ENCODE measurements around the gene RASAL1. TPM values are rescaled to one million over a fixed set of nuclear protein-coding genes. Genes with fewer than 3 reads are reported as not detected.

Gene RASAL1
- total RNA-seq, 1 experiment from 2014 or later, result 85.9 TPM

DNA sequence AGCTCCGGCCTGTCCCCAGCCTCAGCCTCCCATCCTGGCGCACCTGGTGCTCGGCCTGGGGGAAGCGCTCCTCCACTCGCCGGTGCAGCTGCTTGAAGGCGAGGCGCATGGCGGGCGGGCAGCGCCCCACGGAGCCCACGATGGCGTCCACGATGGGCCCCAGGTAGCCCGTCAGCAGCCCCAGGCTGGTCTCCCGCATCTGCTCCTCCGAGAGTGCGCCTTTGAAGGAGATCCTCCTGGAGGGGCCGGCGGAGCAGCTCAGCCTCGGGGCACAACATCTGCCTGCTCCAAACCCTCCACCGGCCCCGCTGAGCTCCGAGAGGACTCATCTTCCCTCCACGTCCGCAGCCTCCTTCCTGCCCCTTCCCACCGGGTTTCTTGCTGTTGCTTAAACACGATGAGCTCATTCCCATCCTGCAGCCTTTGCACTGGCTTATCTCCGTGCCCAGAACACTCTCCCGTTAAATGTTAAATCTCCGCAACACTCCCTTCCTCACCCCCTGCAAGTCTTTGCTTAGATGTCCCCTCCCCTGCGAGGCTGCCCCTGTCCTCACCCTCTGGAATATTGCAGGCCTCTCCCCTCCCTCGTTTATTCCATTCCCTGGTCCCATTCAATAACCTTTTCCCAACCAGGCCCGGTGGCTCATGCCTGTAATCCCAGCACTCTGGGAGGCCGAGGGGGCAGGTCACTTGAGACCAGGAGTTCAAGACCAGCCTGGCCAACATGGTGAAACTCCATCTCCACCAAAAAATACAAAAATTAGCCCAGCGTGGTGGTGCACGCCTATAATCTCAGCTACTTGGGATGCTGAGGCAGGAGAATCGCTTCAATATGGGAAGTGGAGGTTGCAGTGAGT lies 23.3 kb downstream of the RASAL1 start:
- H3K36me3 Mint-ChIP-seq (ENCODE audit: insufficient read depth, unreplicated experiment), result peaks cover 73% of the 10 kb centered on the region
- no peak for DNase-seq
- no TSS peak for BruUV-seq (replicated peaks)
- intact Hi-C loops (cut with micrococcal nuclease; ENCODE audit: unreplicated experiment), result no loop called here
- no peaks in the 10 kb centered on the region for H3K27me3 Mint-ChIP-seq (ENCODE audit: unreplicated experiment)
- CTCF ChIA-PET, result no interaction called here
- TF ChIP-seq, protein P1, sequence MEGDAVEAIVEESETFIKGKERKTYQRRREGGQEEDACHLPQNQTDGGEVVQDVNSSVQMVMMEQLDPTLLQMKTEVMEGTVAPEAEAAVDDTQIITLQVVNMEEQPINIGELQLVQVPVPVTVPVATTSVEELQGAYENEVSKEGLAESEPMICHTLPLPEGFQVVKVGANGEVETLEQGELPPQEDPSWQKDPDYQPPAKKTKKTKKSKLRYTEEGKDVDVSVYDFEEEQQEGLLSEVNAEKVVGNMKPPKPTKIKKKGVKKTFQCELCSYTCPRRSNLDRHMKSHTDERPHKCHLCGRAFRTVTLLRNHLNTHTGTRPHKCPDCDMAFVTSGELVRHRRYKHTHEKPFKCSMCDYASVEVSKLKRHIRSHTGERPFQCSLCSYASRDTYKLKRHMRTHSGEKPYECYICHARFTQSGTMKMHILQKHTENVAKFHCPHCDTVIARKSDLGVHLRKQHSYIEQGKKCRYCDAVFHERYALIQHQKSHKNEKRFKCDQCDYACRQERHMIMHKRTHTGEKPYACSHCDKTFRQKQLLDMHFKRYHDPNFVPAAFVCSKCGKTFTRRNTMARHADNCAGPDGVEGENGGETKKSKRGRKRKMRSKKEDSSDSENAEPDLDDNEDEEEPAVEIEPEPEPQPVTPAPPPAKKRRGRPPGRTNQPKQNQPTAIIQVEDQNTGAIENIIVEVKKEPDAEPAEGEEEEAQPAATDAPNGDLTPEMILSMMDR (IDR thresholded peaks at IDR 0.05; ENCODE audit: unreplicated experiment), result no peak
- H3K4me1 Mint-ChIP-seq (ENCODE audit: low read depth, unreplicated experiment), result no peaks in the 10 kb centered on the region
- H3K4me3 Mint-ChIP-seq (ENCODE audit: low read depth, unreplicated experiment), result no peak overlapping the region
- no peaks in the 10 kb centered on the region for H3K9me3 Mint-ChIP-seq (ENCODE audit: low read depth, unreplicated experiment)
- H3K27ac Mint-ChIP-seq (ENCODE audit: unreplicated experiment), result no peak overlapping the region

DNA sequence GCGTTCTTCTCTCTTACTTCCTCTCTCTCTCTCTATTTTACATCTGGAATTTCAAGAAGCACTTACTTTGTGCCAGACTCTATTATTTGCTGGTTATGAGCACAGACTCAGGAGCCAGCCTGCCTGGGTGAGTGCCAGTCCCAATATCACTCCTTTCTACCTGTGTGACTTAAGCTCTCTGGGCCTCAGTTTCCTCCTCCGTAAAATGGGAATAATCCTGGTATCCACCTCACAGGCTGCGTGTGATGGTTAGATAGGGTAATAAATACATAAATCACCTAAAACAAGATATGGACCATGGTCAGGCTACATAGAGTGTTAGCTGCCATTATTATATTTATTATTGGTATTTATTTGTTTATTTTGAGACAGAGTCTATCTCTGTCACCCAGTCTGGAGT lies 24.3 kb downstream of the RASAL1 start:
- intact Hi-C loops (cut with micrococcal nuclease; ENCODE audit: unreplicated experiment), result no loop called here
- no TSS peak for BruUV-seq (replicated peaks)
- TF ChIP-seq, protein P1 (IDR thresholded peaks at IDR 0.05; ENCODE audit: unreplicated experiment), result no peak

DNA sequence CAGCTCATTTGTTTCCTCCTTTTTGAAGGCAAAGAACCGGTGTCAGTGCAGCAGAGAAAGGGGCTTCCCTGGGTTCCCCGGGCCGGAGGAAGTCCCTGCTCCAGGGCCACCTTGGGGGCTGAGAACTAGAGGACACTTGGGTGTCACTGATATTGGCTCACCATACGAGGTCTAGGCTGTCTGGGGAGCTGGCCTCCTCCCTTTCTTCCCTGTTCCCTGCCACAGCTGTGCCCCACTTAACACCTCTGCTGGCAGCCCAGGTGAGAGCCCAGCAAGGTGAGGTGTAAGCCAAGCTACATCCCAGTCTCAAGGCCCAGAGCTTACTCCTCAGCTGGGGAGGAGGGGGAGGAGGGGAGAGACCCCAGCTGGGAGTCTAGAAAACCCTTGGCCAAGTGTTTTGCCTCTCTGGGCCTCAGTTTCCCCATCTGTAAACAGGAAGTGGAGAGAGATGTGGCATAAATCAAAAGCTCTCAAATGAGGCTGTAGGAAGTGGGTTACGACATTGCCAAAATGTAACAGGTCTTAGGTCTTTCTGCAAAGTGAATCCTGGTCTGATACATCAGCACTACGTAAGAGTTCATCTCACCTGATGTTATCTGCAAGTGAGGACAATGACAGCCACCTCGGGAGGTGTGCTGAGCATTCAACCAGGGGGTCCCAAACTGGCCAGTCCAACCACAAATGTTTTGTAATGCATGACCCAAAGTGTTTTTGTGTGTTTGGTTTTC lies 25.5 kb downstream of the RASAL1 start:
- TF ChIP-seq, protein P1 (IDR thresholded peaks at IDR 0.05; ENCODE audit: unreplicated experiment), result no peak
- Mint-ChIP-seq H3K9me3 (ENCODE audit: low read depth, unreplicated experiment) (no peaks in the 10 kb centered on the region), H3K4me1 (ENCODE audit: low read depth, unreplicated experiment) (no peaks in the 10 kb centered on the region), H3K4me3 (ENCODE audit: low read depth, unreplicated experiment) (no peak overlapping the region), H3K27me3 (ENCODE audit: unreplicated experiment) (no peaks in the 10 kb centered on the region), H3K36me3 (ENCODE audit: insufficient read depth, unreplicated experiment) (peaks cover 83% of the 10 kb centered on the region), H3K27ac (ENCODE audit: unreplicated experiment) (no peak overlapping the region)
- BruUV-seq (replicated peaks), result no TSS peak
- no peak for DNase-seq
- intact Hi-C loops (cut with micrococcal nuclease; ENCODE audit: unreplicated experiment), result no loop called here
- CTCF ChIA-PET, result interaction anchor here (0.6 kb wide), 1 partner anchor 345 kb away, joined by 3 read pairs; no protein-coding TSS in a partner anchor

More for the DNA sequence above, 24.3 kb downstream of the RASAL1 start:
- Mint-ChIP-seq H3K36me3 (ENCODE audit: insufficient read depth, unreplicated experiment) (peaks cover 80% of the 10 kb centered on the region), H3K4me3 (ENCODE audit: low read depth, unreplicated experiment) (no peak overlapping the region), H3K9me3 (ENCODE audit: low read depth, unreplicated experiment) (no peaks in the 10 kb centered on the region), H3K27me3 (ENCODE audit: unreplicated experiment) (no peaks in the 10 kb centered on the region), H3K4me1 (ENCODE audit: low read depth, unreplicated experiment) (no peaks in the 10 kb centered on the region), H3K27ac (ENCODE audit: unreplicated experiment) (no peak overlapping the region)
- no peak for DNase-seq
- CTCF ChIA-PET, result no interaction called here

DNA sequence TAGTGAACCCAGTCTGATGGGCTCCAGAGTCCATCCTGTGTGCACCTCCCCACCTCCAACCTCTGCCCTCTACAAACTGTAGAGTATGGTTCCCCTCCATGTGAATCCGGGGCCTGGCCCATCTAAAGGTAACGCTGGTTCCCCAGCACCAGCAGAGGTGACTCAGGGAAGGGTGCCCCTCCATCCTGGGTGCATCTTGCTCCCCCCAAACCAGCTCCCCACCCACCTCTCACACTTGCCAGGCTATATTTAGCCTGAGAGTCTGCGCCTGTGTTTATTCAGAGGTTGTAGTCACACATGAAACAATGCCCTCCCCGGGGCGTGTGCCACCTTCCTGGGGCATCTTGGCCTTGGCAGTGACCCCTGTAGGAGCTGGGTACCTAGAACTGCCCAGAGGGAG lies 26.2 kb downstream of the RASAL1 start:
- DNase-seq, result no peak
- Mint-ChIP-seq H3K4me3 (ENCODE audit: low read depth, unreplicated experiment) (no peak overlapping the region), H3K9me3 (ENCODE audit: low read depth, unreplicated experiment) (no peaks in the 10 kb centered on the region), H3K27me3 (ENCODE audit: unreplicated experiment) (no peaks in the 10 kb centered on the region), H3K27ac (ENCODE audit: unreplicated experiment) (peak overlapping the region; percentile 39), H3K4me1 (ENCODE audit: low read depth, unreplicated experiment) (no peaks in the 10 kb centered on the region), H3K36me3 (ENCODE audit: insufficient read depth, unreplicated experiment) (peaks cover 83% of the 10 kb centered on the region)
- no TSS peak for BruUV-seq (replicated peaks)
- CTCF ChIA-PET, result interaction anchor here (0.6 kb wide), 1 partner anchor 344 kb away, joined by 3 read pairs; no protein-coding TSS in a partner anchor
- TF ChIP-seq, protein P1 (IDR thresholded peaks at IDR 0.05; ENCODE audit: unreplicated experiment), result no peak
- intact Hi-C loops (cut with micrococcal nuclease; ENCODE audit: unreplicated experiment), result no loop called here
